ENCODE results near the gene NINJ2.
"Not testable (repeated sequence)": the region's sequence is repeated elsewhere in the genome, so short reads cannot be mapped to it uniquely, and the experiment has no call there.

The NINJ2 gene

GRCh38 chr12:585062-586061 is 77.9 kb downstream of the NINJ2 start:
- DNase-seq (ENCODE audit: low spot score): no peak

- no peak for DNase-seq (ENCODE audit: low spot score)
Measured at GRCh38 chr12:583251-583869, 79.9 kb downstream of the NINJ2 start.

- DNase-seq (ENCODE audit: low spot score): no peak
Measured at GRCh38 chr12:581746-582145, 81.5 kb downstream of the NINJ2 start.

GRCh38 chr12:581321-581720 is 81.9 kb downstream of the NINJ2 start:
- DNase-seq (ENCODE audit: low spot score): no peak

- DNase-seq (ENCODE audit: low spot score): no peak
Measured at GRCh38 chr12:580813-581212, 82.4 kb downstream of the NINJ2 start.

- no peak for DNase-seq (ENCODE audit: low spot score)
Measured at GRCh38 chr12:579420-580110, 83.7 kb downstream of the NINJ2 start.

- DNase-seq (ENCODE audit: low spot score): no peak
Measured at GRCh38 chr12:578748-579419, 84.4 kb downstream of the NINJ2 start.

- not testable (repeated sequence) for DNase-seq (ENCODE audit: low spot score)
Measured at GRCh38 chr12:577994-578747, 85.1 kb downstream of the NINJ2 start.

- no peak for DNase-seq (ENCODE audit: low spot score)
Measured at GRCh38 chr12:576615-577110, 86.6 kb downstream of the NINJ2 start.

GRCh38 chr12:575948-576614 is 87.2 kb downstream of the NINJ2 start:
- peak; percentile 92 for DNase-seq (ENCODE audit: low spot score)

- DNase-seq (ENCODE audit: low spot score): no peak
Measured at GRCh38 chr12:575129-575502, 88.1 kb downstream of the NINJ2 start.

GRCh38 chr12:574475-575128 is 88.6 kb downstream of the NINJ2 start:
- DNase-seq (ENCODE audit: low spot score): no peak

GRCh38 chr12:573232-573631 is 90.0 kb downstream of the NINJ2 start:
- no peak for DNase-seq (ENCODE audit: low spot score)

- no peak for DNase-seq (ENCODE audit: low spot score)
Measured at GRCh38 chr12:572532-572899, 90.7 kb downstream of the NINJ2 start.

- no peak for DNase-seq (ENCODE audit: low spot score)
Measured at GRCh38 chr12:571795-572531, 91.3 kb downstream of the NINJ2 start.

GRCh38 chr12:570921-571794 is 92.1 kb downstream of the NINJ2 start:
- DNase-seq (ENCODE audit: low spot score): peak; percentile 88

- peak; percentile 96 for DNase-seq (ENCODE audit: low spot score)
Measured at GRCh38 chr12:570435-570920, 92.8 kb downstream of the NINJ2 start.

- peak; percentile 96 for DNase-seq (ENCODE audit: low spot score)
Measured at GRCh38 chr12:569803-570434, 93.3 kb downstream of the NINJ2 start.

Data from AG08396 (cell line).